Hypothalamus (tissue), 51 donors: ENCODE data around the gene RPS6KL1.

Experiments used
- DNase-seq, 51 donors: peaks; one replicate each; lab custom pipeline; 2025; lab: John Stamatoyannopoulos, UW

The RPS6KL1 gene

DNA sequence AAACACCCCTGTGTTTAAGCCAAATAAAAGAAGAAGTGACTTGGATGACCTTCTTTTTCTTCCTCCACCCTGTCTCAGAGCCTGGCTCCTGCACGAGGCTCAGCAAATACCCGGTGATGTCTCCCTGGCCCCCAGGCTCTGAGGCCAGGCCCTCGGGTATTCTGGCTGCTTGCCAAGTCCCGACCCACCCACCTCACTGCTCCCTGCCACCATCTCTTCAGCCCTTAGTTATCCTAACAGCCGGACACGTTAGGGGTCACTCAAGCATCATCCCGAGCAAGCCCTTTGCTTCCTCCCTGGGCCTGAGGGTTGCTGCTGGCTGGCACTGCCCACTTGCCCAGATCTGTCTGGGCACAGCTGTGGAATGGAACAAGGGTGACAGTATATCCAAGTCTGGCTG lies 7.2 kb downstream of the RPS6KL1 start:
- no peak for DNase-seq

DNA sequence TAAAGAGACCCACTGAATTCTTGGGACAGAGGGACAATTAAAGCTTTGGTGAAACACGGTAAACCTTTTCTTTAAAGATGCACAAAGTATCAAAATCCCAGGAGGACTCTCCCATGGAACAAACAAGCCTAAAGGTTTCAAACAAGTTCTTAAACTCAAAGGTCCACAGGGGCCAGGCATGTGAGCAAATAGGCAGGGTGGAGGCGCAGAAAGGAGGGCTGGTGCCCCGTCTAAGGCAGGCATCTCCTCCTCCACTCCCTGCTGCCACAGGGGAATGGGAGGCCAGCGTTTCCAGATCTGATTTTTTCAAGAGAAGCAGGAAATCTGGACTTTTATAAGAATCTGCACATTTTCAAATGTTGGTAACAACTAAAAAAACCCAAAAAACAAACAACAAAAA lies 7.6 kb downstream of the RPS6KL1 start:
- DNase-seq = no peak

DNA sequence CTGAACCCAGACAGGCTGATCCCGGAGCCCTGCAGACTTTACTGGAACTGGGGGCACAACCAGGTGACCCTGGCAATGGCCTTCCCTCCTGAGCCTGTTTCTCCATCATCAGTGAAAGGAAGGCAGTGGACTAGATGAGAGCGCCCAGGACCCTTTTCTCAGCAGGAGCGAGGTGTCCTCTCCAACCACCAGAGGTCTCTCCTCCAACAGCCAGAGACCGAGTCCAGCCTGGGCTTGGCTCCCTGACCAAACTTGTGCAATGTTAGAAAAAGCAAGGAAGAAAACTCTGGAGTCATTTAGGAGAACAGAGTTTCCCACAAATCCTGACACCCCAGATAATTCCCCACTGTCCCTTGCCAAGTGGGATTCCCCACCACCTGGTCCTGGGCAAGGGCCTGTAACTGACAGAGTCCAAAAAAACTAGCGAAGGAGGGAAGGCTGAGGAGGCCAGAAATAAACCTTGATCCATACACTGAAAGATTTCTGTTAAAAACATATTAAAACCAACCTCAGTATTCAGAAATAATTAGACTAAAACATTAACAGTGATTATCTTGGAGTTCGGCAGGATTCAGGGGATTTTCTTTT lies 9.0 kb downstream of the RPS6KL1 start:
- peak in 39 of 51 donors; percentile 11 to 76 (median 42) for DNase-seq

DNA sequence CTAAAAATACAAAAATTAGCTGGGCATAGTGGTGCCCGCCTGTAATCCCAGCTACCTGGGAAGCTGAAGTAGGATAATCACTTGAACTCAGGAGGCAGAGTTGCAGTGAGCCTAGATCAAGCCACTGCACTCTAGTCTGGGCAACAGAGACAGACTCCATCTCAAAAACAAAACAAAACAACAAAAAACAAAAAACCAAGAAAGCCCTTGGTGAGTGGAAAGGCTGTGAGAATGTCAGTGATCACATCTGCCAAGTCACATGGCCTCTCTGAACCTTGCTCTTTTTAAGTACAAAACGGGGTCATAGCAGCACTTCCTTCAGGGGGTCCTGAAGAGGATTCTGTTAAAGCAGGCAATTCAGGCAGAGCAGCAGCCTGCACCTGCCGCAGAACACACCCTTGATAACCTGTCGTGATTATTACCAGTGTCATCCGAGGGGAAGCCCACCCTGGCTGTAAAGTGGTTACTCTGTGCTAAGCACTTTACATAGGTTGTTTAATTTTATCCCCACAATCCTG lies 9.6 kb downstream of the RPS6KL1 start:
- DNase-seq = no peak

DNA sequence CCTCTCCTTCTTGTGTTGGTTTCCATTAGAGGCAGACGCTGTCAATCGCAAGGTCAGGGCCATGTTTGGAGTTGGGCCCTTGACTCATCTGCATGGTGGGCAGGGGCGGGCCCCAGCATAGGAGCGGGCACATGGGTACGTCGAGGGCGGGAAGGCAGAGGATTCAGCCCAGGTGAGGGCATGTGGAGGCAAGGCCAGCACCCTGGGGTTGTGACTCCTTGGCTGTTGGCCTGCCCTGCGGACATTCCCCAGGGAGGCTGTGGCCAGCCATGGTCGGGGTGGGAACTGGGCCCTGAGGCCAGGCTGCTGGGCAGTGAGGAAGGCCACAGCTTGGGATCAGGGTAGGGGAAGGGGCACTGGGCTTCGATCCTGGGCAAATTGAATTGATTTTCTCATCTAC lies 10.3 kb downstream of the RPS6KL1 start:
- no peak for DNase-seq

DNA sequence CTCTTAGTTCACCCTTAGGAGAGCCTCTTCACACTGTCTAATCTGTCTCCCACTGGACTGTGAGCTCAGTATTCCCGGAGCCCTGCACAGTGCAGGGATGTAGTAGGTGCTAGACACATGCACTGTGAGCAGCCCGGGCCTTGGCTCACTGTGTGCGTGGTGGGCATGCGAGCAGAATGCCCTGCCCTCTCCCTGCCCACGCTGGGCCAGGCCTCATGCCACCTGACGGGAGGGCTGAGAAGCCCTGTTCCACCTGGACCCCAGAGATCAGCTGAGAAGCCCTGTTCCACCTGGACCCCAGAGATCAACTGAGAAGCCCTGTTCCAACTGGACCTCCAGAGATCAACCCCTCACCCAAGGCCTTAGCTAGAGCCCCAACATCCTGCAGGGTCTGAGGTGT lies 10.9 kb downstream of the RPS6KL1 start:
- no peak for DNase-seq

DNA sequence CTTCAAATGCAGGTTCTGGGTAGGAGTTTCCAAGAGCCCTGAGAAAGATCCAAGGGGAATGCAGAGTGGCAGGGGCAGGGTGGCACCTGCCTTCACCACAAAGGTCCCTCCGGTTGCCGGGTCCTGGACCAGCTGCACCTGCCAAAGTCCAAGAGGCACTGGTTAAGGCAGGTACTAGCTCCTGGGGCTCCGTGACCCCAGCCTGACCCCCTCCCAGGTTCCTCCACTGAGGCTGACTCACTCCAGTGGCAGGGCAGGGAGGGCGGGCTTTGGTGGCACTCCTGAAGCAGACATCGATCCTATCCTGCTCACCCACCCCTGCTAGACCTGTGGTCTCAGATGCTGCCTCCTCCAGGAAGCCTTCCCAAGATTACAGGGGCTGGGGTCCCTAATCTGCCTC lies 11.4 kb downstream of the RPS6KL1 start:
- no peak for DNase-seq

DNA sequence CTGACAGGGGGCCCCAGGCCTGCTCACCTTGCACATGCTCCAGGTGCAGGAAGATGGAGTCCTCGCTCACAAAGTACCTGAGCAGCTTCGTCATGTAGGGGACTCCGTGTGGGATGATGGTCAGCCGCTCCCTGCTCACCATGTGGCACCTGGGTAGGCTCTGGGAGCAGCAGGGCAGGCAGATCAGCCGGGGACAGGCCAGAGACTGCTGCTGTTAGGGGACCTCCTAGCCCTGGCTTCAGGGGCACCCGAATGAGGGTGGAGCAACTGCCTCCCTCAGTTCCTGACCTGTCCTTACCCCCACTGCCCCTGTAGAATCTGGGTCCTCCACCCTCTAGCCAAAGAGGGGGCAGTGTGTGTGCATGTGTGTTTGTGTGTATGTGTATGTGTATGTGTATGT lies 11.8 kb downstream of the RPS6KL1 start:
- DNase-seq = no peak

DNA sequence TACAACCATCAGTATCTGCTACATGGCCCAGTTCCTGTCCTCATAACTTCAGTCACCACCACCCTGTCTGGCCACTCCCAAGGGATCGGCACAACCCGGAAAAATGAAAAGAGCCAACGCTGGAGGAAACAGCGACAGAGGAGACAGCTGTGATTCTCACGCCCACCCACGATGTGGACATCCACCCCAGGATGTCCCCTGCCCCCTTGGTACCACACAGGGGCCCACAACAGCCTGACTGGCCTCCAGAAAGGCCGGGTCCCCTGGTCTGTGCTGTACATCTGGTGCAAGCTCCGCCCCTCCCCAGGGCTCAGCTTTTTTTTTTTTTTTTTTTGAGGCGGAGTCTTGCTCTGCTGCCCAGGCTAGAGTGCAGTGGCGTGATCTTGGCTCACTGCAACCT lies 12.5 kb downstream of the RPS6KL1 start:
- DNase-seq = no peak

DNA sequence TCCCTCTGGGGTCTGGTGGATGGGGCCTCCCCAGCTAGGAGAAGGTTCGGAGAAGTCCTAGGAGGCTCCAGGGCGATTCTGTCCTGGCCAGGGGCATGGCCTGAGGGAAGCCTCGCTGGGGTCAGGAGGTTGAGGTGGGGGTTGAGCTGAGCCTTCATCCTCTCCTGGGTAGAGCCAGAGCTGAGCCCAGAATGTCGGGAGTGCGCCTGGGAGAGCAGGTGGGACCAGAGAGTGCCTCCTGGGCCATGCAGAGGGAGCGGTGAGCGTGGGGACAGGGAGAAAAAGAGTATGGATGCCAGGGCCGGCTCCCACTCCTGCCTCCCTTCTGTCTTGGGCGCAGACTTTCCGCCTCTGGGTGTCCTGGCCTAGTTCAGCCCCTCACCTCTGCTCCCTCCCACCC lies 13.1 kb downstream of the RPS6KL1 start:
- DNase-seq = no peak

DNA sequence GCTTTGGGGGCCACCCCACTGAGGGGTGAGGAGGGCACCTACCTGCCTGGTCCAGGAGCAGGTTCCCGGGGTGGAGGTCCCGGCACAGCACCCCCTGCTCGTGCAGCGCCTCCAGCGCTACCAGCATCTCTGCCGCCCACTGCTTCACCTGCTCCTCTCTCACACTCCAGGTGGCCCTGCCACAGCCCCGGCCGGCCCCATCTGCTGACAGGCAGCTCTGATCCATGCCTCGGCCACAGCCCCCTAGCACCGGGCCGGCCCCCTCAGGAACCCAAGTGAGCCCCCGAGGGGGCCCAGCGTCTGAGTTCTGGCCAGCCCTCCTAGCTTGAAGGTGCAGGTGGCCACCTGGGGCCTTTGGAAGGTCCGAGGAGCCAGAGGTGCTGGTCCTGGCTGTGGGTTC lies 13.6 kb downstream of the RPS6KL1 start:
- DNase-seq = no peak

DNA sequence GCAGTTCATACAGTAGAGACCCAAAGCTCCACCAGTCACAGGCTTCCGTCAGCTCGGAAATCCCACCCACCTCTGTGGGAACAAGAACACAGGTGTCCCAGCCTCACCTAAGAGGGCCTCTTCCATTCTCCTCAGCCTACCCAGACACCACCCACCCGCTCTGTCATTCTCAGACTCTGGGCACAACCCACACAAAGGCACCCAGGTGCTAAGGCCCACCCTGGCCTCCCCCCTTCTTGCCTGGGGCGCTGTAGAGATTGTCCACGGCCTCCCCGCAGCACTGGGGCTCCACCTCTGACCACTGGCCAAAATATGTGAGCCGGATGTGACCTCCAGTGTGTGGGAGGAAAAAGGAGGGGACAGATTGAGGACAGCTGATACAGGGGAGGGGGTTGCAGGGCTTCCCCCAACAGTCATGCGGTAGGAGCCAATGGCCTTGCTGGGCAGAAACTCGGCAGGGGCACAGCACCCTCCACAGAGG lies 14.2 kb downstream of the RPS6KL1 start:
- no peak for DNase-seq

DNA sequence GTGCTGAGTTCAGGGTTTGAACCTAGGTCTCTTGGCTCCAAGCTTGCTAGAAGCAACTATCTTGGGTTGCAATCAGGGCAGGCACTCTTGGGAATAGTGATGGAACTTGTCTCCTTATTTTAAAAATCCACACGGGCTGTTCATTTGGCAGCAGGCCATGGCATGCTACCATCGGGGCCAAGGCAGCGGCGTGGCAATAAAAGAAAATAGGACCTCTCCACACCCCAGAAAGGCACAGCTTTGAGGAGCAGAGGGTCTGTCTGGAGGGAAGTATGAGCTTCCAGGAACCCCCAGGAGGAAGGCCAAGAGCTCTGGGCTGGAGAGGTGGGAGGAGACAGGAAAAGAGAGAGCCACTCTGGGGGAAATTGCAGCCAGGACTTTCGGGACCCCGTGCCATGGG lies 15.3 kb downstream of the RPS6KL1 start:
- peak in 12 of 51 donors; percentile 9 to 36 (median 18) for DNase-seq

DNA sequence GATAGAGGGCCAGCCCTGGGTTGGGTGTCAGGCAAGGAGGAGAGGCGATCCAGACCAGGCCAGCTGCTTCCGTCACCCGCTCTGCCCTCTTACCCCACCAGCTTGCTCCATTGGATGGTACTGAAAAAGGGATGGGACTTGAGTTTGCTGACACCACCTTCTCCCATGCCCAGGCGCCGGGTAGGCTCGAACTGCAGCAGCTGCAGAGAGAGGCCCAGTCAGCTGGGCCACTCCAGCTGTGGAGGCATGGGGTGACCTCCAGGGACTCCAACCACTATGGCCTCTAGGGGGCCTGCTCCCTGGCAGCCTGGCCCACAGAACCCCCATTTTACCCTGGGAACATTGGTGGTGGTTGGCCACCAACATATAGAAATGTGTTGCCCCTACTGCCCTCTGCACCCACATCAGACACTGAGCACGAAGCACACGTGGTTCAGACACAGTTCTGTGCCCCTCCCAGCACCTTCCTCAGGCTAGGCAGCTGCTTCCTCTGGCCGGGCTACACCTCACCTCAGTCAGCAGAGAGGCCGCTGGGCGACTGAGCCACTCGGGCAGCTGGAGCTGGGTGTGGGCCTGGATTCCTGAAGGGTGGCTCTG lies 16.0 kb downstream of the RPS6KL1 start:
- no peak for DNase-seq

DNA sequence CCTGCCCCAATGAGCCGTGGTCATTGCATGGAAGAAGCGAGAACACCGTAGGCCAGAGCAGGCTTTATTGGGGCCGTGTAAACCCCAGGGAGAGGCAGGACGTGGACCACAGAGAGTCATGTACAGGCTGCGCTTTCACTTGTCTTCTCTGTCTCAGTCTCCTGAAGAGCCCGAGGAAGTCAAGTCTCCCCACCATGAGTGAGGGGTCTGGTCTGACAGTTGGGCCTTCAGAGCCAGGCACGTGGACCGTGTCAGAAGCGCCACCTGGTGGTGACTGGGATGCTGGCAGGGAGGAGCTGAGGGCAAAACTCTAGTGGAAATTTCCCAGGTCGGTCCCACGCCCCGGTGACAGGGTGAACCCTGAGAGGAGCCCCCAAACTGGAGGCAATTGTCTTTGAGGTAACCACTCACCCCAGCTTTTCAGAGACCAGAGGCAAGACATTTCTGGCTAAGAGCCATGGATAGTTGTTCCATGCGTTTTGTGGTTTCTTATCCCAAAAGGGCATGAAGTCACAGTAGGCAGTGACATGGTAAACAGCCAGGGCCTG lies 17.4 kb downstream of the RPS6KL1 start:
- DNase-seq = peak in 45 of 51 donors; percentile 5 to 80 (median 47)

DNA sequence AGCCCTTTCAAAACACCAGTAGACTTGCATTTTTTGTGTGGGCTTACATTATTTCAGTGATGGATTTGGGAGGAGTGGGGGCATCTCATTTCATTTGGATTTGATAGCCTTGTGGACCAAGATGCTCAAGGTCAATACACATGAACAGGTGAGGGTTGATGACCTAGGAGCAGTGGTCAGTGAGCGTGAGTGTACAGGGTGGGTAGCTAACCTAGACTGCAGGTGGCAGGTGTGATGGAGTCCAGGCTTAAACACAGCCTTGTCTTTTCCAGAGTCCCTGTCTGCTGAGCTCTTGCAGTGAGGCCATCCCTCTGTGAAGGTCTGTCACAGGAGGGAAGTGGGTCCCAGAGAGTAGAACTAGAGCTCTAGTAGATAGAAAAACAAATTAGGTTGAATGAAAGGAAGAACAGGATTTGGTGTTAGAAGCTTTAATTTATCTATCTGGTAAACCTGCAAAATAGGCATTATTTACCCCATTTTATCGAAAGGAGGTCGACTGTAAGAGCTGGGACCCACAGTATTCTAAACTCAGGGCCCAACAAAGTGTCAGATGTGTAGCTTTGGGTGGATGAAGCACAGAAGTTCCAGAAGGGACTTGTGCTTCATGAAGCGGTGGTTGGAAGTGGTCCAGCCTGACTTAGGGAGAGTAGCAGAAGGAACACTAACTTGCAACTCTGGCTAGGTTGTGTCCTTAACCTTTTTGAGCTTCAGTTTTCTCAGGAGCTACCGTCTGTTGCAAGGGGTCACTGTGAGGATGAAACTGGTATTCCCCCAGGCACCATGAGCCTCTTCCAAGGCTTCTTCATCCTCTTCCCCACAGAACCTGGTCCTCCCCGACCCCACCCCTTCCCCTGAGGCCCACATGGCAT lies 18.2 kb downstream of the RPS6KL1 start:
- no peak for DNase-seq

DNA sequence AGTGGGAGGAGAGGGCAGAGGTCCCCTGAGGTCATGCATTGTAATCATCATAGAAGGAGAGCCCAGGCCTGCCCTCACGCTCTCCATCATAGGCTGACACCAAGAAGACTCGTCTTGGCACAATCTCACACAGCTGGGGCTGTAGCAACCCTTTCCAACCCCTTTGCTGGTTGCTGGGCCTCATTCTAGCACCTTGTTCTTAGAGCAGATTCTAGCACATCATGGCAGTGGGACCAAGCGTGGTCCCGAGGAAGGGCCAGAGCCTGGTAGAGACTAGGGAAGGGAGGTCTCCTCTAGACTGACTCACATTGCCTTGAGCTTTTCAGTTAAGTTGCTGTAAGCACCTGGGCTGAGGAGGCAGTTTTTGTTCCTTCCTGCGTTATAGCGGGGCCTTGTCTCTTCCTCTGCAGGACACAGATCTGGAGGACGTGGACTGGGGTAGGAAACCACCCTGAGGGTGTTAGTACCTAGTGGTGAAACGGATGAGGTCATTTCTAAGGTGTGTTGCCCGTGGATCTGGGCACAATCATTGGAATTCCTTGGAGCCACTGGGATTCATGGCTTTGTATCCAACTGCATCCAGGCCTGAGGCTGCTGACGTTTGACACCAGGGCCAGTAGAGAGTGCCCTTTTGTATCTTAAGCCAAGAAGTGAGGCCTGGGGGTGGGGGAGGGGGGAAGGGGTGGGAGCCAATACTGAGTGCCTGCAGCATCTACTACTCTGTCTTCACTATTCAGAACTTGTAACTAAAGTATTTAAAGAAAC lies 19.9 kb downstream of the RPS6KL1 start:
- peak in 3 of 51 donors; percentile 10 to 27 (median 15) for DNase-seq

DNA sequence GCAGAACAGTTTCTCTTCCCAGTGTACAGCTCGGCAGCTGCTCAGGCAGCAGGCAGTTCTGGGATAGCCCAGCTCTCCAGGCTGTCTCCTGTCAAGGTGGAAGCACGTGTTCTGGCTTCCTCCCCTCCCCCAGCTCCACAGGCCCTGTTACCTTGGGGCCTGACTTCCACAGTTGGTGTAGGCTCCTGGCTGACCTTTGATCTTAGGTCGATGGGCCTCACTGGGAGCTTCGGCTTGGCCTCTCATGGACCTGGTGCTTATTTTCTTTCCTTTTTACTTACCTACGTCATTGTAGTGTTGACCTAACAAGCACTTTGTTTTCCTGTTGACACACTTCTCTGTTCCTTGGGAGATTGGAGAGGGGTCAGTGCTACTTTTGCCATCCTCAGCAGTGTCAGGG lies 24.4 kb downstream of the RPS6KL1 start:
- DNase-seq = no peak

DNA sequence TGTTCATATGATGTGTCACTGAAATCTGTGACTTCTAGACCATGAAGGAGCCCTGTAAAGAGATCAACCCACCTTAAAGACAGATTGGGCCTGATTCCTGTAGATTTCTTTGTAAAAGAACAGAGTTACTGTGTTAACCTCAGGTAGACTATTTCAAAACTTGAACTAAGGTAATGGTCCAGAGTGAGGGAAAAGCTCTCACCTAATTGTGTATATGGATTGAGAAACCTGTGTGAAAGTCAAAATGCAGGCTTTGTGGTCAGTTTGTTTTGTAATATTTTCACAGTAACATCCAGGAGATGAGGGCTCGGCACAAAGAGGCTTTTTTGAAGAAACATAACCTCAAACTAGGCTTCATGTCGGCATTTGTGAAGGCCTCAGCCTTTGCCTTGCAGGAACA lies 25.0 kb downstream of the RPS6KL1 start:
- no peak for DNase-seq

DNA sequence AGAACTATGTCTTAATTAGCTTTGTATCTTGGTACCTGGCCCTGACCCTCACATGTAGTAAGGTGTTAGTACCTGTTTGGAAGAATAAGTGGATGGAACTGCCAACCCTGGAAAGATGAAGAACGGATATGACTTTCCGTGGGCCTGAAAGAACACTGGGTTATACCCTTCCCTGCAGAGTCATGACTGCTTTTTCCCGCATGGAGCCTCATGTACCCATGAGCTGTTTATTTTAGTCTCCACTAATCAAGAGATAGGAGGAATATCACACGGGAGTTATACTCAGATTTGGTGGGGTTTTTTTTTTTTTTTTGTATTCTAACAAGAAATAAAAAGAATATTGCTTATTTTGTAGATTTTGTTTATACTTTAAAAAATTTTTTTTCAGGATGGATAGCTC lies 25.4 kb downstream of the RPS6KL1 start:
- no peak for DNase-seq

DNA sequence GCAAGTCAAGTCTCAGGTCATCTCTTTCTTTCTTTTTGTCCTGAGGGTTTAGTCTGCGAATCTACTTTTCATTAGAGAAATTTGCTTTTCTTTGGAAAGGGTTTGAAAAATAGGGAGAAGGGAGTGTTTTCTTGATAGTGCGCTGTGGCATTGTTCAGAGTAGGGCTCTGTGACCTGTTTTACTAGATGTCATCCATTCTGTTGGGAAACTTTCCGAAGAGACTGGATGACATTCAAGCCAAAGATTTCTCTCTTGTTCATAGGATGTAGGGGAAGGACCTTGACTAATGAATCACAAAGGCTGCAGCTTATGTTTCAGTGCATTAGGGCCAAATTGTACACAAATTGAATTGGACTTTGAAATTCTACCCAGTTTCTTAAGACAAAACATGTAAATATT lies 26.7 kb downstream of the RPS6KL1 start:
- DNase-seq = no peak
